Bronchial smooth muscle cell (primary cell): Measurements from ENCODE around the gene LYPD5. TPM values are rescaled to one million over a fixed set of nuclear protein-coding genes. Genes with fewer than 3 reads are reported as not detected.

Source experiments
- total RNA-seq: library from RNA; depleted of rRNA; stranded (reverse); fragments of >200 nt; gene quantifications from 2 replicates; pipeline ENCODE4 v1.2.1, GENCODE V29; 2014

Gene LYPD5
- total RNA-seq, result 0.95 and 1.9 TPM in 2 replicates

DNA sequence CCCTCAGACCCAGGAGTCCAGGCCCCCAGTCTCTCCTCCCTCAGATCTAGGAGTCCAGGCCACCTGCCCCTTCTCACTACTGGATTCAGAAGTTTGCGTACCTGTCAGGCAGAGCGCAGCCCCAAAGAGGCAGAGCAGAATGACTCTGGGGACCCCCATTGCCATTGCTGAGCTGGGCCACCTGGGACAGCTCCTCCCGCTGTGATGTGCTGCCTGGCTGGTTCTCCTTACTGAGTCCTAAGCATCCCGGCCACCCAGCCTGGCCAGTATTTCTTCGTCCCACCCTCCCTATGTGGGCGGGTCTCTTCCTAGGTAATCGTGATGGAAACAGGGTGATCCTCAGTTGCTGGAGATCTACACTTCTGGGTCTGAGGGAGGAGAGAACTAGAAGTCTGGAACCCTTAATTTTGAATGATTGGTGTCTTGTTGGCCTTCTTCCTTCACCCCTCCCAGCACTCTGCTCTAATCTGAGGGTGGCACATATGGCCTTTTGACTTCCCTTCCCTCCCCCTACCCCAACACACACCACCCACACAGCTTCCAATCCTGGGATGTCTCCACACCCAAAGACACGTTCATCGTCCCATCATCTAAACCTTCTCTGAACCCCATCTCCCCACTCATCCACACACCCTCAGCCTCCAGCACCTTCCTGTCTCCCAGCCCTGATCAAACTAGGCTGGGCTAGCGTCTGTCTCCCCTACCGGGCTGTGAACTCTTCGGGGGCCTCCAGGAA is at the start of gene LYPD5:
Gene LYPD5 (minus strand): TSS at position 232 of the 736 bp plus-strand sequence. CDS start 67 bp downstream, at position 165.

GRCh38 chr19:43826787-43827754 is 24.8 kb upstream of the LYPD5 start, which contains the start of gene ZNF283:
TSS of gene ZNF283 (plus strand) at chr19:43827321. CDS start at chr19:43833505, 6,184 bp downstream.

DNA sequence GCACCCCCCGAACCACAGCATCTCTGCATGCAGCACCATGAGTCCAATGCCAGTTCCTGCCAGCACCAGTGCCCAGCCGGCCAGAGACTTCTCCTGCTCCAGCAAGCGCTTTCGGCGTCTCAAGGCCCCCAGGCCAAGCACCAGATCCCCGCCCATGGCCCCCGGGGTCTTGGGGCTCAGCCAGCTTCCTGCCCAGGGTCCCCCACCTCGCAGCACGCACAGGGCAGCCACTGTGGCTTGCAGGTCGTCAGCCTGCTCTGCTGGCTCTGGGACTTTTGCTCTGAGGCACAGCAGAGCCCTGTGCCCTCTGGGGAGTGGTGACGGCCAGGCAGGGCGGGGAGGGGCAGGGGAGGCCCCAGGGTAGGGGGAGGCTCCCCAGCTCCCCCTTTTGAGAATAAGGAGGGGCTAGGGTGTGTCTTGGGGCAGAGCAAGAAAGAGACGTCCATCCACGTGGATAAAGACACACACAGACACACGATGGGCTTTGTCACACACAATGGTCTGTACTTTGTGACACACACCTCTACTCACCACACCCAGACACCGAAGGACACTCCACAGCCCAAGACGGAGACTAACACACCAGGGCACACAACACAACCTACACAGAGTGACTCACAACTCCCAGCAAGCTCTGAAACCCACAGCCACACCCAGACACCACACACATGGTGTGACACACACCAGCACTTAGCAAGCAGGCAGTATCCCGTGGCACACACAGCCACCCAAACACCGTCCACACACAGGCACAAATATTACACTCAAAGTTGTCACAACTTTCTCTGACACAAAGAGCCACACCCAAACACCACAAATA is 21.3 kb downstream of the LYPD5 start, which contains the start of gene KCNN4:
Gene KCNN4 (minus strand): TSS at position 268 of the 820 bp plus-strand sequence. CDS start 112 bp downstream, at position 156.

DNA sequence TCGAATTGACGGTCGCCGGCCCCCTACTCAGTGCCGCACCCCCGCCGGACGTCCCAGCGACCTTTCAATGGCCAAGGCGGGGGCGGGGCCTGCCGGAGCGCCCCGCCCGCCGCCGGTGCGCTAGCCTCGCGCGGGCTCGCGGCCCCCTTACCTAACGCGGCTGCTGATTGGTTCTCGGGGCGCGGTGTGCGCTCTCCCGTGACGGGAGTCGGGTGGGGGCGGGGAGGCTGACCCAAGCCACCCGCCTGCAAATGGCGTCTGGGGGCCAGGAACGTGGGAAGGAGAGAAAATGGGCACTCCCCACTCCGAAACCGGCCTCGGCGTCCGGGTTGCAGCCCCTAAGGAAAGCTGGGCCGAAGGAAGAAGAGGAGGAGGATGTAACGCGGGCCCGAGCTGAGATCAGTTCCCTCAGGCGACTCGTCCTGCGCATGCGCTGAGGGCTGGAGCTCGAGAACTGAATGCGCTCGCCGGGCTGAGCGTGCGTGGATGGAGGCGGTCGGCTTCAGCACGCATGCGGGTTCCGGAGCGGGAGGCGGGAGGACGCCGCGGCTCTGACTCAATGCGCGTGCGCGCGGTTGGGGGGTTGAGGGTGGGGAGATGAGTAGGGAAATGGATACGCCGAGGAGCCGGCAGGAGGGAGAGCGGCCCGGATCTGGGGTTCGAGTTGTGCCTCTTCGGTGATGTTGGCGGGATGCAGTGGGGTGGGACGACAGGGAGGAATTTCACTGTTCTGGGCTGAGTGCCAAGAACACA is 47.6 kb downstream of the LYPD5 start, which contains the start of gene SMG9:
Gene SMG9 (minus strand): TSS at position 460 of the 753 bp plus-strand sequence. CDS start 4,221 bp downstream, outside the sequence.

Other genes with a start within 250 kb of the LYPD5 start
- gene XRCC1, start 226.9 kb downstream of the LYPD5 start, total RNA-seq, result 10.5 and 17.8 TPM in 2 replicates
- 3.8 and 6.3 TPM in 2 replicates for gene PINLYP, start 226.6 kb downstream of the LYPD5 start, total RNA-seq
- 12.9 and 14.2 TPM in 2 replicates for gene IRGQ, start 206.3 kb downstream of the LYPD5 start, total RNA-seq
- gene ZNF576, start 205.9 kb downstream of the LYPD5 start, total RNA-seq, result 8.2 and 8.8 TPM in 2 replicates
- not detected in 2 replicates for gene SRRM5, start 190.4 kb downstream of the LYPD5 start, total RNA-seq
- 40.5 and 44.7 TPM in 2 replicates for gene ZNF428, start 182.8 kb downstream of the LYPD5 start, total RNA-seq
- gene CADM4, start 162.6 kb downstream of the LYPD5 start, total RNA-seq, result 1.4 and 1.7 TPM in 2 replicates
- 43.1 and 51.4 TPM in 2 replicates for gene PLAUR, start 132.3 kb downstream of the LYPD5 start, total RNA-seq
- not detected in 2 replicates for gene IRGC, start 86.4 kb downstream of the LYPD5 start, total RNA-seq
- gene SMG9, start 47.5 kb downstream of the LYPD5 start, total RNA-seq, result 4.3 and 8.8 TPM in 2 replicates
- 0.77 and 3.3 TPM in 2 replicates for gene KCNN4, start 21.5 kb downstream of the LYPD5 start, total RNA-seq
- gene ZNF283, start 24.9 kb upstream of the LYPD5 start, total RNA-seq, result 9.7 and 14.8 TPM in 2 replicates
- 3.8 and 3.9 TPM in 2 replicates for gene ZNF404, start 81.5 kb upstream of the LYPD5 start, total RNA-seq
- 16.4 and 16.6 TPM in 2 replicates for gene ZNF45, start 132.8 kb upstream of the LYPD5 start, total RNA-seq
- gene ZNF221, start 148.8 kb upstream of the LYPD5 start, total RNA-seq, result 10.8 and 11.8 TPM in 2 replicates
- gene ZNF155, start 181.7 kb upstream of the LYPD5 start, total RNA-seq, result 7.8 and 9.8 TPM in 2 replicates
- 4.1 TPM in 2 replicates for gene ZNF230, start 200.5 kb upstream of the LYPD5 start, total RNA-seq
- 6.0 and 7.9 TPM in 2 replicates for gene ZNF222, start 222.9 kb upstream of the LYPD5 start, total RNA-seq
- gene ZNF223, start 249.6 kb upstream of the LYPD5 start, total RNA-seq, result 4.7 and 8.1 TPM in 2 replicates